ENCODE measurements around the gene IGF1.

The IGF1 gene

DNA sequence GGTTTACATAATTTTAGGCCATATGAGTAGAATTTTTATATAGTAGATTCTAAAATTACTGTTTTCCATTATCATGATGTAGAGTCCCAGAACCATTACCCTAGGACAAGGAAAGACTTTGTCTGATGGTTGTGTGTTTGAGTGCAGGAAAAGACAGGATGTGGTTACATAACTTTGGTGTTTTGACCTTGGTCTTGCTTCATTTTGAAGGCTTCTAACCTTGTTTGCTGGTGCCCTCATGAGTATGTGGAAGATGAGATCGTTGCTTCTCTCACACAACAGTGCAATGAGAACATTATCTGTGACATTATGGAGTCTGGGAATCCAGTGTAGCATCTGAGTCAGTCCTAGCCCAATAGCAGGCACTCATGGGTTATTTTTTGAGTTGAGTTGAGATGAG, 106.2 kb downstream of the IGF1 start:
- no peak for DNase-seq (ENCODE audit: low spot score)
- in situ Hi-C loops (cut with MboI; ENCODE audit: low sequenced_read_pairs, unreplicated experiment): no loop called here
- TF ChIP-seq, protein P1, sequence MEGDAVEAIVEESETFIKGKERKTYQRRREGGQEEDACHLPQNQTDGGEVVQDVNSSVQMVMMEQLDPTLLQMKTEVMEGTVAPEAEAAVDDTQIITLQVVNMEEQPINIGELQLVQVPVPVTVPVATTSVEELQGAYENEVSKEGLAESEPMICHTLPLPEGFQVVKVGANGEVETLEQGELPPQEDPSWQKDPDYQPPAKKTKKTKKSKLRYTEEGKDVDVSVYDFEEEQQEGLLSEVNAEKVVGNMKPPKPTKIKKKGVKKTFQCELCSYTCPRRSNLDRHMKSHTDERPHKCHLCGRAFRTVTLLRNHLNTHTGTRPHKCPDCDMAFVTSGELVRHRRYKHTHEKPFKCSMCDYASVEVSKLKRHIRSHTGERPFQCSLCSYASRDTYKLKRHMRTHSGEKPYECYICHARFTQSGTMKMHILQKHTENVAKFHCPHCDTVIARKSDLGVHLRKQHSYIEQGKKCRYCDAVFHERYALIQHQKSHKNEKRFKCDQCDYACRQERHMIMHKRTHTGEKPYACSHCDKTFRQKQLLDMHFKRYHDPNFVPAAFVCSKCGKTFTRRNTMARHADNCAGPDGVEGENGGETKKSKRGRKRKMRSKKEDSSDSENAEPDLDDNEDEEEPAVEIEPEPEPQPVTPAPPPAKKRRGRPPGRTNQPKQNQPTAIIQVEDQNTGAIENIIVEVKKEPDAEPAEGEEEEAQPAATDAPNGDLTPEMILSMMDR (IDR thresholded peaks at IDR 0.05; ENCODE audit: borderline replicate concordance, control extremely low read depth, extremely low read depth, insufficient read depth, missing control alignments): no peak

DNA sequence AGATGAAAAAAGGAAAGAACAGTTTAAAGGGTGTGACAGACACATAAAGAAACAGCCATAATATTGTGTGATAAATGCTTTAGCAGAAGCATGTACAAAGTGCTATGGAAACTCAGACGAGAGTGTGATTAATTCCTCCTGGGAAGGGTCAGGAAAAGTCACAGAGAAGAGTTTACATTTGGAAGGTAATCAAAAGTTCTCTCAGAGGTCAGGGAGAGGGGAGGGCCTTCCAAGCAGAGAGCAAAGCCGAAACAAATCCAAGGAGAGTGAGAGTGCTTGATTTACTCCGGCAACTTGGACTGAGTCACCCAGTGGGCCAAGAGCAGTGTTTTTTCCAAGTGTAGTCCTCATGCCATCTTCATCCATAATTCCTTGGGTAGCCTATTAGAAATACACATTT, 108.3 kb downstream of the IGF1 start:
- in situ Hi-C loops (cut with MboI; ENCODE audit: low sequenced_read_pairs, unreplicated experiment): no loop called here
- TF ChIP-seq, protein P1 (IDR thresholded peaks at IDR 0.05; ENCODE audit: borderline replicate concordance, control extremely low read depth, extremely low read depth, insufficient read depth, missing control alignments): no peak
- DNase-seq (ENCODE audit: low spot score): no peak

DNA sequence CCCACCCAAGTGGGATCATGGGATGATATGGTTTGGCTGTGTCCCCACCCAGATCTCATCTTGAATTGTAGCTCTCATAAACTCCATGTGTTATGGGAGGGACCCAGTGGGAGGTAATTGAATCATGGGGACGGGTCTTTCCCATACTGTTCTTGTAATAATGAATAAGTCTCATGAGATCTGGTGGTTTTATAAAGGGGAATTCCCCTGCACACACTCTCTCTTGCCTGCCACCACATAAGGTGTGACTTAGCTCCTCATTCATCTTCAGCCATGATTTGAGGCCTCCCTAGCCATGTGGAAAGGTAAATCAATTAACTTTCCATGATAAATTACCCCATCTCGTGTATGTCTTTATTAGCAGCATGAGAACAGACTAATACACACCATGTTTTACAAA, 109.2 kb downstream of the IGF1 start:
- TF ChIP-seq, protein P1 (IDR thresholded peaks at IDR 0.05; ENCODE audit: borderline replicate concordance, control extremely low read depth, extremely low read depth, insufficient read depth, missing control alignments): no peak
- in situ Hi-C loops (cut with MboI; ENCODE audit: low sequenced_read_pairs, unreplicated experiment): no loop called here
- no peak for DNase-seq (ENCODE audit: low spot score)

- TF ChIP-seq, protein P1 (IDR thresholded peaks at IDR 0.05; ENCODE audit: borderline replicate concordance, control extremely low read depth, extremely low read depth, insufficient read depth, missing control alignments): no peak
- no peak for DNase-seq (ENCODE audit: low spot score)
- in situ Hi-C loops (cut with MboI; ENCODE audit: low sequenced_read_pairs, unreplicated experiment): no loop called here
Observed at GRCh38 chr12:102369876-102370275, 110.5 kb downstream of the IGF1 start.

GRCh38 chr12:102365365-102365764, 115.0 kb downstream of the IGF1 start:
- TF ChIP-seq, protein P1 (IDR thresholded peaks at IDR 0.05; ENCODE audit: borderline replicate concordance, control extremely low read depth, extremely low read depth, insufficient read depth, missing control alignments): no peak
- no peak for DNase-seq (ENCODE audit: low spot score)
- in situ Hi-C loops (cut with MboI; ENCODE audit: low sequenced_read_pairs, unreplicated experiment): no loop called here

DNA sequence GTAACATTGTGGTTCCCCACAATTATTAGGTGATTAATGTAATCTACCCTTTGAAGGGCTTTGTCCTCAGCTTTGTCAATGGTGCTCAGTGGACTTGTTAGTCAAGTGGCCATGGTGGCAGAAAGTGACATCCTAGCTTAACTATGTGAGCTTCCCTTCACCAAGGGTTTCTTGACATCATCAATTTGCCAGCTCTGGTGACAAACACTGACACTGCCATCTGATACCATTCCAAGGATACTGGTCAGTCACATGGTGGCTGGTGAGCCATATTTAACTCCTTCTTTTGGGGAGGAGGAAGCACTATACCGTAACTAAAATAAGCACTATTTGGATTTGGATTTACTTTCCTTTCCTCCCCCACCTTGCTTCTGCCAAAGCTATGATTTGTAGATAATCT, 115.7 kb downstream of the IGF1 start:
- no peak for DNase-seq (ENCODE audit: low spot score)
- in situ Hi-C loops (cut with MboI; ENCODE audit: low sequenced_read_pairs, unreplicated experiment): no loop called here

More for the DNA sequence above, 115.7 kb downstream of the IGF1 start:
- TF ChIP-seq, protein P1 (IDR thresholded peaks at IDR 0.05; ENCODE audit: borderline replicate concordance, control extremely low read depth, extremely low read depth, insufficient read depth, missing control alignments): no peak

Measured in GM13976 (cell line).